AG04450 (cell line): ENCODE results near the gene KCNQ5. TPM values are rescaled to one million over a fixed set of nuclear protein-coding genes. Genes with fewer than 3 reads are reported as not detected.

Experiments
- CTCF ChIA-PET: fragments of 300-600, 350-600 bp; formaldehyde crosslinking; extraction: SDS; loops from one replicate; lab custom pipeline; 2022; ENCODE audit warnings: antibody characterized with exemption, inconsistent platforms; lab: Charles Lee
- POLR2A ChIA-PET: fragments of 350-600 bp; formaldehyde crosslinking; extraction: SDS; loops from one replicate; lab custom pipeline; 2021; ENCODE audit warnings: antibody characterized with exemption, inconsistent platforms; lab: Yijun Ruan, JAX
- DNase-seq: peaks from one replicate; pipeline ENCODE4 v3.0.0-alpha.2; 2011; ENCODE audit warnings: low read depth, low spot score
- H3K27ac ChIP-seq: one replicate; pipeline ENCODE4 v1.5.1; 2012; ENCODE audit warnings: low read depth, low read length, control low read depth
- H3K27me3 ChIP-seq: one replicate; pipeline ENCODE4 v1.6.0; 2012; ENCODE audit warnings: low read length; ENCODE audit not compliant: control insufficient read depth, insufficient read depth
- H3K4me3 ChIP-seq: 2 replicates; pipeline ENCODE4 v1.5.1; 2011; ENCODE audit warnings: mild to moderate bottlenecking, low read depth, low read length, control low read depth
- H3K9me3 ChIP-seq: 2 replicates; pipeline ENCODE4 v1.5.1; 2012; ENCODE audit warnings: low read length; ENCODE audit not compliant: control insufficient read depth, insufficient read depth
- CTCF ChIP-seq: IDR thresholded peaks from 2 replicates; pipeline ENCODE4 v1.5.1; 2011; ENCODE audit warnings: low read depth, low read length, control low read depth, inconsistent platforms
- polyA plus RNA-seq: library from polyadenylated mRNA; depleted of rRNA; stranded (reverse); fragments of >200 nt; gene quantifications from 2 replicates; pipeline ENCODE4 v1.2.3, GENCODE V29; 2011

Gene KCNQ5
- polyA plus RNA-seq, 1 experiment, result 0.52 TPM

GRCh38 chr6:73156793-73157767 is 535.2 kb downstream of the KCNQ5 start:
- Histone ChIP-seq H3K9me3 (peaks cover 14% of the 10 kb centered on the region), H3K27me3 (no peaks in the 10 kb centered on the region), H3K27ac (no peak overlapping the region), H3K4me3 (no peak overlapping the region)
- POLR2A ChIA-PET, result no interaction called here
- TF ChIP-seq CTCF, result no peak
- CTCF ChIA-PET, result no interaction called here
- no peak for DNase-seq

GRCh38 chr6:73157870-73158269 is 536.0 kb downstream of the KCNQ5 start:
- no peak for DNase-seq
- Histone ChIP-seq H3K4me3 (no peak overlapping the region), H3K9me3 (peaks cover 14% of the 10 kb centered on the region), H3K27ac (no peak overlapping the region), H3K27me3 (no peaks in the 10 kb centered on the region)
- ChIA-PET POLR2A (no interaction called here), CTCF (interaction anchor here (1.2 kb wide), 1 partner anchor 746 kb away, joined by 3 read pairs; no protein-coding TSS in a partner anchor)
- no peak for TF ChIP-seq CTCF

- POLR2A ChIA-PET, result no interaction called here
- Histone ChIP-seq H3K4me3 (no peak overlapping the region), H3K9me3 (no peaks in the 10 kb centered on the region), H3K27ac (no peak overlapping the region), H3K27me3 (no peaks in the 10 kb centered on the region)
- no peak for DNase-seq
- CTCF ChIA-PET, result interaction anchor here (1.0 to 1.1 kb wide), 3 partner anchors 13 to 758 kb away, joined by 3 to 4 read pairs (median 3); no protein-coding TSS in a partner anchor
- TF ChIP-seq CTCF, result no peak
Measured at GRCh38 chr6:73169111-73169510, 547.2 kb downstream of the KCNQ5 start.

- Histone ChIP-seq H3K27me3 (no peaks in the 10 kb centered on the region), H3K9me3 (no peaks in the 10 kb centered on the region), H3K27ac (no peak overlapping the region), H3K4me3 (no peak overlapping the region)
- no peak for DNase-seq
- CTCF ChIA-PET, result no interaction called here
- no peak for TF ChIP-seq CTCF
- POLR2A ChIA-PET, result no interaction called here
Measured at GRCh38 chr6:73169633-73170032, 547.8 kb downstream of the KCNQ5 start.

GRCh38 chr6:73174646-73175045 is 552.8 kb downstream of the KCNQ5 start:
- no peak overlapping the region for H3K4me3 ChIP-seq
- ChIA-PET POLR2A (no interaction called here), CTCF (interaction anchor here (2.9 kb wide), 1 partner anchor 558 kb away, joined by 10 read pairs; no protein-coding TSS in a partner anchor)
- TF ChIP-seq CTCF, result no peak
- H3K9me3 ChIP-seq, result no peaks in the 10 kb centered on the region
- DNase-seq, result no peak
- H3K27ac ChIP-seq, result no peak overlapping the region
- H3K27me3 ChIP-seq, result no peaks in the 10 kb centered on the region
